Mucosa of descending colon (tissue), 3 donors: ENCODE results near the gene RASGRP3. TPM values are rescaled to one million over a fixed set of nuclear protein-coding genes. Genes with fewer than 3 reads are reported as not detected.

ENCODE experiments used
- ATAC-seq: fragments of 200-7000 bp; cut with Tn5 transposase; one replicate; pipeline ENCODE4 v1.9.1; 2020; ENCODE audit warnings: mild to moderate bottlenecking, moderate library complexity
- DNase-seq, 3 donors: peaks; one replicate each; pipeline ENCODE4 v3.0.0-alpha.2; 2020
- H3K36me3 ChIP-seq: fragments of 200-600 bp; one replicate; pipeline ENCODE4 v1.8.0; 2021; ENCODE audit warnings: low read depth, mild to moderate bottlenecking
- H3K4me1 ChIP-seq: fragments of 200-600 bp; one replicate; pipeline ENCODE4 v1.8.0; 2021; ENCODE audit warnings: low read depth, mild to moderate bottlenecking
- H3K4me3 ChIP-seq: fragments of 200-600 bp; one replicate; pipeline ENCODE4 v1.8.0; 2021; ENCODE audit warnings: mild to moderate bottlenecking
- H3K9me3 ChIP-seq: fragments of 200-600 bp; one replicate; pipeline ENCODE4 v1.8.0; 2021; ENCODE audit warnings: mild to moderate bottlenecking
- CTCF ChIP-seq: fragments of 200-600 bp; IDR thresholded peaks from one replicate; pipeline ENCODE4 v1.8.0; 2022; ENCODE audit warnings: antibody characterized with exemption, mild to moderate bottlenecking
- intact Hi-C, 2 donors: fragments of 100-400 bp; cut with DNase I in 1 of 2; cut with micrococcal nuclease in 1 of 2; formaldehyde crosslinking; loops; one replicate each; pipeline versions ENCODE4 v1.11.0 to v1.11.1; 2022; cut with DNase I, micrococcal nuclease
- total RNA-seq, 3 donors: library from RNA; stranded (reverse); fragmentation: NEBNext Ultra II Directional in 2 of 3; extraction: Animal tissue kit (Norgen Biotek cat#: 25700) in 2 of 3; gene quantifications; one replicate each; pipeline versions ENCODE4 v1.2.1 to v1.2.4, GENCODE V29; 2021 to 2023
- donor health status: DM: no; HTN: no; CAD: no; lungs with moderate emphysema.
- donor health status: DM: no; HTN: no; CAD: no.
- donor health status: DM: no; HTN: yes; CAD: no.

The RASGRP3 gene
- total RNA-seq, 3 donors from 2014 or later: 3.8 to 6.1 (median 5.4) TPM

- TF ChIP-seq CTCF: no peak
- ATAC-seq (no peak), DNase-seq (no peak)
- intact Hi-C loops: no loop called here
- Histone ChIP-seq H3K4me3 (no peak overlapping the region), H3K9me3 (no peaks in the 10 kb centered on the region), H3K36me3 (no peaks in the 10 kb centered on the region), H3K4me1 (no peaks in the 10 kb centered on the region)
Measured at GRCh38 chr2:33496150-33496549, 19.7 kb downstream of the RASGRP3 start.

- ATAC-seq (no peak), DNase-seq (no peak)
- TF ChIP-seq CTCF: no peak
- intact Hi-C loops: no loop called here
- no peaks in the 10 kb centered on the region for H3K9me3 ChIP-seq
- H3K4me1 ChIP-seq: no peaks in the 10 kb centered on the region
- H3K4me3 ChIP-seq: no peak overlapping the region
- no peaks in the 10 kb centered on the region for H3K36me3 ChIP-seq
Measured at GRCh38 chr2:33496726-33497125, 20.3 kb downstream of the RASGRP3 start.

- Histone ChIP-seq H3K4me1 (no peaks in the 10 kb centered on the region), H3K4me3 (no peak overlapping the region), H3K9me3 (no peaks in the 10 kb centered on the region), H3K36me3 (no peaks in the 10 kb centered on the region)
- no peak for TF ChIP-seq CTCF
- peak; percentile 35 for ATAC-seq
- intact Hi-C loops: no loop called here
- DNase-seq: no peak
Measured at GRCh38 chr2:33497221-33497650, 20.8 kb downstream of the RASGRP3 start.

GRCh38 chr2:33498291-33498956 is 22.0 kb downstream of the RASGRP3 start:
- no peaks in the 10 kb centered on the region for H3K4me1 ChIP-seq
- TF ChIP-seq CTCF: no peak
- no peak overlapping the region for H3K4me3 ChIP-seq
- intact Hi-C loops: no loop called here
- no peaks in the 10 kb centered on the region for H3K9me3 ChIP-seq
- no peaks in the 10 kb centered on the region for H3K36me3 ChIP-seq
- ATAC-seq (peak; percentile 38), DNase-seq (no peak)

- no peaks in the 10 kb centered on the region for H3K4me1 ChIP-seq
Measured at GRCh38 chr2:33500177-33500576, 23.7 kb downstream of the RASGRP3 start.

More at GRCh38 chr2:33500177-33500576, 23.7 kb downstream of the RASGRP3 start:
- ATAC-seq (no peak), DNase-seq (no peak)
- intact Hi-C loops: no loop called here
- H3K9me3 ChIP-seq: no peaks in the 10 kb centered on the region
- TF ChIP-seq CTCF: no peak
- H3K4me3 ChIP-seq: no peak overlapping the region
- H3K36me3 ChIP-seq: no peaks in the 10 kb centered on the region
